A549 (cell line): ENCODE measurements around the gene TRIM28. TPM values are rescaled to one million over a fixed set of nuclear protein-coding genes. Genes with fewer than 3 reads are reported as not detected.

Experiments
- ATAC-seq, 2 experiments: fragments of 200-7000 bp in 1 of 2; fragments of >200 bp in 1 of 2; cut with Nextera tagmentation in 1 of 2; cut with Tn5 transposase in 1 of 2; 3 replicates each; pipeline versions ENCODE4 v1.8.0 to v1.9.1; 2018 to 2020; ENCODE audit warnings: mild to moderate bottlenecking in 1 of 2, moderate library complexity in 1 of 2
- CTCF ChIA-PET: fragments of 300-600 bp; sonication (Branson Sonifier 250); formaldehyde crosslinking; extraction: SDS; loops from one replicate; lab custom pipeline; 2021; ENCODE audit warnings: antibody characterized with exemption, inconsistent platforms; lab: Yijun Ruan, JAX
- POLR2A ChIA-PET: fragments of 350-600 bp; formaldehyde crosslinking; extraction: SDS; loops from one replicate; lab custom pipeline; 2021; ENCODE audit warnings: antibody characterized with exemption, inconsistent platforms; lab: Yijun Ruan, JAX
- DNase-seq, 2 experiments: peaks; one replicate each; pipeline versions ENCODE4 v3.0.0 to v3.0.0-alpha.2; 2011 to 2016; ENCODE audit warnings: low read depth in 1 of 2, low spot score in 1 of 2
- FAIRE-seq: peaks from 2 replicates; lab custom pipeline; 2011; peaks lifted over from hg19 to GRCh38; lab: Jason Lieb, UNC
- H3K27ac ChIP-seq, 2 experiments: fragments of >200 bp; sonication (Bioruptor Twin); formaldehyde crosslinking; 3 replicates each; pipeline ENCODE4 v1.5.1; 2016 to 2017
- H3K4me1 ChIP-seq: fragments of >200 bp; sonication (Bioruptor Twin); formaldehyde crosslinking; 3 replicates; pipeline ENCODE4 v1.6.1; 2016
- H3K4me2 ChIP-seq: fragments of >200 bp; sonication (Bioruptor Twin); formaldehyde crosslinking; 3 replicates; pipeline ENCODE4 v1.6.1; 2016
- H3K4me3 ChIP-seq: fragments of >200 bp; sonication (Bioruptor Twin); formaldehyde crosslinking; 3 replicates; pipeline ENCODE4 v1.5.1; 2016
- H3K9me3 ChIP-seq: fragments of >200 bp; sonication (Bioruptor Twin); formaldehyde crosslinking; 3 replicates; pipeline ENCODE4 v1.6.1; 2016
- CBX2 ChIP-seq: fragments of 200-600 bp; sonication (generic); IDR thresholded peaks from 2 replicates; pipeline ENCODE4 v1.6.1; 2016; ENCODE audit warnings: low read depth, mild to moderate bottlenecking, borderline replicate concordance
- CHD2 ChIP-seq: fragments of 150-350 bp; IDR thresholded peaks from 2 replicates; pipeline ENCODE4 v1.6.1; 2014; ENCODE audit warnings: low read length; ENCODE audit not compliant: partially characterized antibody
- EHF ChIP-seq: fragments of 250-450 bp; sonication (Bioruptor Pico); IDR thresholded peaks from 2 replicates; pipeline ENCODE4 v1.5.0; 2020; ENCODE audit warnings: mild to moderate bottlenecking
- EP300 ChIP-seq, 2 experiments: fragments of >200 bp; sonication (Bioruptor Twin); formaldehyde crosslinking; IDR thresholded peaks; 2 replicates in 1 of 2; 3 replicates in 1 of 2; pipeline ENCODE4 v1.6.1; 2016 to 2017
- ESRRA ChIP-seq: fragments of 150-350 bp; IDR thresholded peaks from 2 replicates; pipeline ENCODE4 v1.6.1; 2014; ENCODE audit warnings: mild to moderate bottlenecking, low read length, borderline replicate concordance
- GATA3 ChIP-seq: IDR thresholded peaks from 2 replicates; pipeline ENCODE4 v1.6.1; 2012; ENCODE audit warnings: borderline replicate concordance
- HEYL ChIP-seq: fragments of 250-450 bp; sonication (Bioruptor Pico); IDR thresholded peaks from 2 replicates; pipeline ENCODE4 v1.8.0; 2021; ENCODE audit warnings: mild to moderate bottlenecking, moderate library complexity
- HOXA7 ChIP-seq: fragments of 250-450 bp; sonication (Bioruptor Pico); IDR thresholded peaks from 2 replicates; pipeline ENCODE4 v1.5.0; 2020; ENCODE audit warnings: mild to moderate bottlenecking, moderate library complexity
- HOXB5 ChIP-seq: fragments of 250-450 bp; sonication (Bioruptor Pico); IDR thresholded peaks from 2 replicates; pipeline ENCODE4 v1.5.0; 2020; ENCODE audit warnings: mild to moderate bottlenecking, moderate library complexity
- MAFK ChIP-seq: fragments of 450-650 bp; IDR thresholded peaks from 2 replicates; pipeline ENCODE4 v1.6.1; 2014; ENCODE audit not compliant: partially characterized antibody
- SMC3 ChIP-seq: fragments of >200 bp; sonication (Bioruptor Twin); formaldehyde crosslinking; IDR thresholded peaks from 3 replicates; pipeline ENCODE4 v1.6.1; 2018; ENCODE audit warnings: inconsistent platforms
- TFCP2L1 ChIP-seq: fragments of 250-450 bp; sonication (Bioruptor Pico); IDR thresholded peaks from 2 replicates; pipeline ENCODE4 v1.5.0; 2021; ENCODE audit warnings: mild to moderate bottlenecking
- ZFP36 ChIP-seq: fragments of 450-650 bp; IDR thresholded peaks from 2 replicates; pipeline ENCODE4 v1.6.1; 2014; ENCODE audit warnings: borderline replicate concordance; ENCODE audit not compliant: partially characterized antibody
- ZNF302 ChIP-seq: fragments of 250-450 bp; sonication (Bioruptor Pico); IDR thresholded peaks from 2 replicates; pipeline ENCODE4 v1.9.0; 2021; ENCODE audit warnings: inconsistent platforms, mild to moderate bottlenecking, moderate library complexity
- WGBS: methylation state at CpG from one replicate; pipeline ENCODE4 v1.1.6; 2017; ENCODE audit errors: missing lambda C conversion rate; 5-methylcytosine and 5-hydroxymethylcytosine counted together
- polyA plus RNA-seq, 4 experiments: library from polyadenylated mRNA; depleted of rRNA in 3 of 4; stranded (reverse); fragments of >200 nt; fragmentation: RNase III in 1 of 4; extraction: RNeasy Plus Mini Kit Qiagen cat#74134 plus additional on column Dnase treatment in 1 of 4; gene quantifications; 2 replicates in 3 of 4; 3 replicates in 1 of 4; pipeline ENCODE4 v1.2.3, GENCODE V29; 2011 to 2017
- TF ChIP-seq, protein P1 (sequence below): fragments of 250-450 bp; sonication (Bioruptor Pico); IDR thresholded peaks from 2 replicates; pipeline ENCODE4 v1.5.0; 2021; ENCODE audit warnings: mild to moderate bottlenecking, moderate library complexity, borderline replicate concordance
- TF ChIP-seq, protein P2 (sequence below): fragments of >200 bp; sonication (Bioruptor Twin); formaldehyde crosslinking; IDR thresholded peaks from 2 replicates; pipeline ENCODE4 v1.6.1; 2016
- TF ChIP-seq, protein P3 (sequence below): fragments of 200-600 bp; sonication (generic); IDR thresholded peaks from 2 replicates; pipeline ENCODE4 v1.6.1; 2016; ENCODE audit warnings: antibody characterized with exemption, mild to moderate bottlenecking, moderate library complexity
- TF ChIP-seq, protein P4 (sequence below): IDR thresholded peaks from 2 replicates; pipeline ENCODE4 v1.6.1; 2012; ENCODE audit warnings: low read depth, borderline replicate concordance
- TF ChIP-seq, protein P5 (sequence below): IDR thresholded peaks from 2 replicates; pipeline ENCODE4 v1.6.1; 2012
- TF ChIP-seq, protein P6 (sequence below): fragments of 250-450 bp; sonication (Bioruptor Pico); IDR thresholded peaks from 2 replicates; pipeline ENCODE4 v1.5.0; 2020; ENCODE audit warnings: low read depth, mild to moderate bottlenecking, moderate library complexity
- TF ChIP-seq, protein P7 (sequence below): fragments of >200 bp; sonication (Bioruptor Twin); formaldehyde crosslinking; IDR thresholded peaks from 3 replicates; pipeline ENCODE4 v1.5.1; 2016
- TF ChIP-seq, protein P8 (sequence below): IDR thresholded peaks from 2 replicates; pipeline ENCODE4 v1.6.1; 2012
- TF ChIP-seq, protein P9 (sequence below): fragments of 450-650 bp; IDR thresholded peaks from 2 replicates; pipeline ENCODE4 v1.6.1; 2014; ENCODE audit warnings: antibody characterized with exemption

TRIM28 gene
- polyA plus RNA-seq, 2 of the 4 experiments (the other 2 are of a cell fraction), result 576 to 656 TPM

DNA sequence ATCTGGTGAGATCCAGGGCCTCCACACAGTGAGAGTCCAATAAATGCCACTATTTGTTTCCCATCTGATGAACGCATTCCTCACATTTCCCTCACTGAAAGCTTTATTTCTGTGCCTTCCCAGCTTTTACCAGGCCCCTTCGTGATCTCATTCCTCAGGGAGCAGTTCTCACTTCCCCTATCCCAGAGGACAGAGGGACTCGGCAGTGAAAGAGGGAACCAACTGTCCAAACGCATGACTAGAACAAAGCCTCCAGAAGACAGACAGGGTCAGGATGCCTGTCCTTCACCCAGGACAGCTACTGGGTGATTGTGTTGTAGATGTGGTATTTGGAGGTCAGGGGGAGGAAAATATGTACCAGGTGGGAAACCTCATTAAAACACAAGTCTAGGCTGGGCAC lies 22.2 kb upstream of the TRIM28 start:
- Histone ChIP-seq H3K27ac (peak overlapping the region in 1 of 2 experiments; percentile 92; a peak in 1 of 6 replicates), H3K9me3 (no peaks in the 10 kb centered on the region), H3K4me3 (no peak overlapping the region), H3K4me2 (peak overlapping the region; percentile 98; the same call in 2 of the 3 replicates), H3K4me1 (peaks cover 14% of the 10 kb centered on the region)
- TF ChIP-seq TFCP2L1 (CRISPR knock-in tag), result no peak
- TF ChIP-seq, protein P1, sequence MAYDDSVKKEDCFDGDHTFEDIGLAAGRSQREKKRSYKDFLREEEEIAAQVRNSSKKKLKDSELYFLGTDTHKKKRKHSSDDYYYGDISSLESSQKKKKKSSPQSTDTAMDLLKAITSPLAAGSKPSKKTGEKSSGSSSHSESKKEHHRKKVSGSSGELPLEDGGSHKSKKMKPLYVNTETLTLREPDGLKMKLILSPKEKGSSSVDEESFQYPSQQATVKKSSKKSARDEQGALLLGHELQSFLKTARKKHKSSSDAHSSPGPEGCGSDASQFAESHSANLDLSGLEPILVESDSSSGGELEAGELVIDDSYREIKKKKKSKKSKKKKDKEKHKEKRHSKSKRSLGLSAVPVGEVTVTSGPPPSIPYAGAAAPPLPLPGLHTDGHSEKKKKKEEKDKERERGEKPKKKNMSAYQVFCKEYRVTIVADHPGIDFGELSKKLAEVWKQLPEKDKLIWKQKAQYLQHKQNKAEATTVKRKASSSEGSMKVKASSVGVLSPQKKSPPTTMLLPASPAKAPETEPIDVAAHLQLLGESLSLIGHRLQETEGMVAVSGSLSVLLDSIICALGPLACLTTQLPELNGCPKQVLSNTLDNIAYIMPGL (CRISPR knock-in tag), result no peak
- no peak for TF ChIP-seq CBX2
- TF ChIP-seq, protein P2, sequence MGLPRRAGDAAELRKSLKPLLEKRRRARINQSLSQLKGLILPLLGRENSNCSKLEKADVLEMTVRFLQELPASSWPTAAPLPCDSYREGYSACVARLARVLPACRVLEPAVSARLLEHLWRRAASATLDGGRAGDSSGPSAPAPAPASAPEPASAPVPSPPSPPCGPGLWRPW, result no peak
- no peak for TF ChIP-seq HOXB5 (CRISPR knock-in tag)
- TF ChIP-seq, protein P3, sequence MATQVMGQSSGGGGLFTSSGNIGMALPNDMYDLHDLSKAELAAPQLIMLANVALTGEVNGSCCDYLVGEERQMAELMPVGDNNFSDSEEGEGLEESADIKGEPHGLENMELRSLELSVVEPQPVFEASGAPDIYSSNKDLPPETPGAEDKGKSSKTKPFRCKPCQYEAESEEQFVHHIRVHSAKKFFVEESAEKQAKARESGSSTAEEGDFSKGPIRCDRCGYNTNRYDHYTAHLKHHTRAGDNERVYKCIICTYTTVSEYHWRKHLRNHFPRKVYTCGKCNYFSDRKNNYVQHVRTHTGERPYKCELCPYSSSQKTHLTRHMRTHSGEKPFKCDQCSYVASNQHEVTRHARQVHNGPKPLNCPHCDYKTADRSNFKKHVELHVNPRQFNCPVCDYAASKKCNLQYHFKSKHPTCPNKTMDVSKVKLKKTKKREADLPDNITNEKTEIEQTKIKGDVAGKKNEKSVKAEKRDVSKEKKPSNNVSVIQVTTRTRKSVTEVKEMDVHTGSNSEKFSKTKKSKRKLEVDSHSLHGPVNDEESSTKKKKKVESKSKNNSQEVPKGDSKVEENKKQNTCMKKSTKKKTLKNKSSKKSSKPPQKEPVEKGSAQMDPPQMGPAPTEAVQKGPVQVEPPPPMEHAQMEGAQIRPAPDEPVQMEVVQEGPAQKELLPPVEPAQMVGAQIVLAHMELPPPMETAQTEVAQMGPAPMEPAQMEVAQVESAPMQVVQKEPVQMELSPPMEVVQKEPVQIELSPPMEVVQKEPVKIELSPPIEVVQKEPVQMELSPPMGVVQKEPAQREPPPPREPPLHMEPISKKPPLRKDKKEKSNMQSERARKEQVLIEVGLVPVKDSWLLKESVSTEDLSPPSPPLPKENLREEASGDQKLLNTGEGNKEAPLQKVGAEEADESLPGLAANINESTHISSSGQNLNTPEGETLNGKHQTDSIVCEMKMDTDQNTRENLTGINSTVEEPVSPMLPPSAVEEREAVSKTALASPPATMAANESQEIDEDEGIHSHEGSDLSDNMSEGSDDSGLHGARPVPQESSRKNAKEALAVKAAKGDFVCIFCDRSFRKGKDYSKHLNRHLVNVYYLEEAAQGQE, result no peak
- no peak for TF ChIP-seq HEYL (CRISPR knock-in tag)
- no peak for TF ChIP-seq GATA3
- CTCF ChIA-PET, result interaction anchor here (0.6 to 8.6 kb wide), 6 partner anchors 12 to 1690 kb away, joined by 3 to 222 read pairs (median 37); partner anchors contain the start of genes CHMP2A, SLC27A5 and TRIM28
- 89% methylated on average over 4 of the region's 4 CpGs for WGBS
- no peak for DNase-seq
- POLR2A ChIA-PET, result interaction anchor here (0.7 to 5.7 kb wide), 5 partner anchors 12 to 752 kb away, joined by 3 to 184 read pairs (median 40); partner anchors contain the start of genes CHMP2A, TRIM28 and ZNF586
- FAIRE-seq, result no peak
- ATAC-seq, result no peak

DNA sequence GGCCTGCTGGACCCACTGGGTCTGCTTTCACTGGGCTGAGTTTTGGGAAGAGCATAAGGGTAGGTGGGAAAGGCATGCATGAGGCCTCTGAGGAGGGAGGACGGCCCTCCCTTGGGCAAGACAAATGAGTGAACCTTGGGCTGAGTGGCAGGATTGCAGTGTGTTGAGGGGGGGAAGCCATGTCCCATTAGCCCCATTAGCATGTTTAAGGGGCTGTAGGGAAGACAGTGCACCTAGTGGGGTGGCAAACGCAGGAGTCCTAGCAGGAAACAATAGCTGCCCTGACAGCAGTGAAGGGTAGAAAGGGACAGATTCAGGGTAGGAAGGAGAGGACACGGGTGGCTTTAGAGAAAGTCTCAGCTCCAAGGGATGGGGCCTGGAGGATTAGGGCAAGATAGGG lies 21.2 kb upstream of the TRIM28 start:
- Histone ChIP-seq H3K4me1 (peaks cover 12% of the 10 kb centered on the region), H3K4me3 (no peak overlapping the region)
- DNase-seq (no peak), ATAC-seq (no peak), FAIRE-seq (no peak)
- 89% methylated on average over 3 of the region's 3 CpGs for WGBS
- POLR2A ChIA-PET, result interaction anchor here (4.4 to 5.7 kb wide), 2 partner anchors 22 to 30 kb away, joined by 85 to 184 read pairs; partner anchors contain the start of genes CHMP2A and TRIM28
- TF ChIP-seq HOXA7 (CRISPR knock-in tag), result no peak
- TF ChIP-seq GATA3, result no peak
- no peak for TF ChIP-seq ZFP36
- TF ChIP-seq, protein P4, sequence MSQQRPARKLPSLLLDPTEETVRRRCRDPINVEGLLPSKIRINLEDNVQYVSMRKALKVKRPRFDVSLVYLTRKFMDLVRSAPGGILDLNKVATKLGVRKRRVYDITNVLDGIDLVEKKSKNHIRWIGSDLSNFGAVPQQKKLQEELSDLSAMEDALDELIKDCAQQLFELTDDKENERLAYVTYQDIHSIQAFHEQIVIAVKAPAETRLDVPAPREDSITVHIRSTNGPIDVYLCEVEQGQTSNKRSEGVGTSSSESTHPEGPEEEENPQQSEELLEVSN, result no peak
- TF ChIP-seq, protein P5, sequence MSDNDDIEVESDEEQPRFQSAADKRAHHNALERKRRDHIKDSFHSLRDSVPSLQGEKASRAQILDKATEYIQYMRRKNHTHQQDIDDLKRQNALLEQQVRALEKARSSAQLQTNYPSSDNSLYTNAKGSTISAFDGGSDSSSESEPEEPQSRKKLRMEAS, result no peak
- TF ChIP-seq MAFK, result no peak
- no peak for TF ChIP-seq EHF
- TF ChIP-seq SMC3, result no peak
- TF ChIP-seq, protein P2, result no peak
- TF ChIP-seq ZNF302 (CRISPR knock-in tag), result no peak
- TF ChIP-seq, protein P6, sequence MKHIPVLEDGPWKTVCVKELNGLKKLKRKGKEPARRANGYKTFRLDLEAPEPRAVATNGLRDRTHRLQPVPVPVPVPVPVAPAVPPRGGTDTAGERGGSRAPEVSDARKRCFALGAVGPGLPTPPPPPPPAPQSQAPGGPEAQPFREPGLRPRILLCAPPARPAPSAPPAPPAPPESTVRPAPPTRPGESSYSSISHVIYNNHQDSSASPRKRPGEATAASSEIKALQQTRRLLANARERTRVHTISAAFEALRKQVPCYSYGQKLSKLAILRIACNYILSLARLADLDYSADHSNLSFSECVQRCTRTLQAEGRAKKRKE, result no peak
- no peak for TF ChIP-seq ESRRA
- TF ChIP-seq, protein P7, sequence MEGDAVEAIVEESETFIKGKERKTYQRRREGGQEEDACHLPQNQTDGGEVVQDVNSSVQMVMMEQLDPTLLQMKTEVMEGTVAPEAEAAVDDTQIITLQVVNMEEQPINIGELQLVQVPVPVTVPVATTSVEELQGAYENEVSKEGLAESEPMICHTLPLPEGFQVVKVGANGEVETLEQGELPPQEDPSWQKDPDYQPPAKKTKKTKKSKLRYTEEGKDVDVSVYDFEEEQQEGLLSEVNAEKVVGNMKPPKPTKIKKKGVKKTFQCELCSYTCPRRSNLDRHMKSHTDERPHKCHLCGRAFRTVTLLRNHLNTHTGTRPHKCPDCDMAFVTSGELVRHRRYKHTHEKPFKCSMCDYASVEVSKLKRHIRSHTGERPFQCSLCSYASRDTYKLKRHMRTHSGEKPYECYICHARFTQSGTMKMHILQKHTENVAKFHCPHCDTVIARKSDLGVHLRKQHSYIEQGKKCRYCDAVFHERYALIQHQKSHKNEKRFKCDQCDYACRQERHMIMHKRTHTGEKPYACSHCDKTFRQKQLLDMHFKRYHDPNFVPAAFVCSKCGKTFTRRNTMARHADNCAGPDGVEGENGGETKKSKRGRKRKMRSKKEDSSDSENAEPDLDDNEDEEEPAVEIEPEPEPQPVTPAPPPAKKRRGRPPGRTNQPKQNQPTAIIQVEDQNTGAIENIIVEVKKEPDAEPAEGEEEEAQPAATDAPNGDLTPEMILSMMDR, result no peak
- TF ChIP-seq, protein P8, sequence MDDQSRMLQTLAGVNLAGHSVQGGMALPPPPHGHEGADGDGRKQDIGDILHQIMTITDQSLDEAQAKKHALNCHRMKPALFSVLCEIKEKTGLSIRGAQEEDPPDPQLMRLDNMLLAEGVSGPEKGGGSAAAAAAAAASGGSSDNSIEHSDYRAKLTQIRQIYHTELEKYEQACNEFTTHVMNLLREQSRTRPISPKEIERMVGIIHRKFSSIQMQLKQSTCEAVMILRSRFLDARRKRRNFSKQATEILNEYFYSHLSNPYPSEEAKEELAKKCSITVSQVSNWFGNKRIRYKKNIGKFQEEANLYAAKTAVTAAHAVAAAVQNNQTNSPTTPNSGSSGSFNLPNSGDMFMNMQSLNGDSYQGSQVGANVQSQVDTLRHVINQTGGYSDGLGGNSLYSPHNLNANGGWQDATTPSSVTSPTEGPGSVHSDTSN, result no peak
- no peak for TF ChIP-seq EP300 (IDR thresholded peaks at IDR 0.05)
- TF ChIP-seq CHD2, result no peak
- TF ChIP-seq, protein P9, sequence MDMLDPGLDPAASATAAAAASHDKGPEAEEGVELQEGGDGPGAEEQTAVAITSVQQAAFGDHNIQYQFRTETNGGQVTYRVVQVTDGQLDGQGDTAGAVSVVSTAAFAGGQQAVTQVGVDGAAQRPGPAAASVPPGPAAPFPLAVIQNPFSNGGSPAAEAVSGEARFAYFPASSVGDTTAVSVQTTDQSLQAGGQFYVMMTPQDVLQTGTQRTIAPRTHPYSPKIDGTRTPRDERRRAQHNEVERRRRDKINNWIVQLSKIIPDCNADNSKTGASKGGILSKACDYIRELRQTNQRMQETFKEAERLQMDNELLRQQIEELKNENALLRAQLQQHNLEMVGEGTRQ, result no peak
- TF ChIP-seq, all 56 proteins: peak for 0
- no peaks in the 10 kb centered on the region for H3K9me3 ChIP-seq
- H3K27ac ChIP-seq, result no peak overlapping the region
- CTCF ChIA-PET, result interaction anchor here (0.6 to 8.6 kb wide), 4 partner anchors 9 to 26 kb away, joined by 3 to 222 read pairs (median 3); partner anchors contain the start of genes CHMP2A, SLC27A5 and TRIM28
- H3K4me2 ChIP-seq, result no peak overlapping the region
